K562 (cell line): ENCODE results near the gene LMBR1. TPM values are rescaled to one million over a fixed set of nuclear protein-coding genes. Genes with fewer than 3 reads are reported as not detected.

Experiments
- AFF1 ChIP-seq, 2 experiments: fragments of 450-650 bp; IDR thresholded peaks; 2 replicates each; pipeline ENCODE4 v1.6.1; 2018; ENCODE audit warnings: mild to moderate bottlenecking in 2 of 2, low read depth in 1 of 2; ENCODE audit not compliant: partially characterized antibody in 2 of 2
- CHD4 ChIP-seq: fragments of 200-600 bp; sonication (generic); IDR thresholded peaks from 3 replicates; pipeline ENCODE4 v1.6.1; 2012; ENCODE audit warnings: low read depth, mild to moderate bottlenecking, mixed read lengths, low read length, inconsistent platforms; ENCODE audit not compliant: insufficient read depth, insufficient replicate concordance, poor library complexity, severe bottlenecking
- DACH1 ChIP-seq: fragments of 450-650 bp; IDR thresholded peaks from 2 replicates; pipeline ENCODE4 v1.6.1; 2018; ENCODE audit not compliant: partially characterized antibody
- HDAC3 ChIP-seq: fragments of 450-650 bp; IDR thresholded peaks from 2 replicates; pipeline ENCODE4 v1.6.1; 2018; ENCODE audit warnings: borderline replicate concordance, mild to moderate bottlenecking, moderate library complexity; ENCODE audit not compliant: partially characterized antibody
- HINFP ChIP-seq: fragments of 450-650 bp; conservative IDR thresholded peaks from 2 replicates; pipeline ENCODE4 v1.6.1; 2016; ENCODE audit warnings: missing genetic modification characterization, low read depth, mild to moderate bottlenecking, control low read depth, missing compliant biosample characterization
- HMGN3 ChIP-seq: IDR thresholded peaks from 2 replicates; pipeline ENCODE4 v1.6.1; 2011; ENCODE audit warnings: borderline replicate concordance, low read depth, mild to moderate bottlenecking, mixed read lengths, low read length; ENCODE audit not compliant: insufficient read length; ENCODE audit errors: extremely low read depth
- SIN3B ChIP-seq: fragments of 450-650 bp; IDR thresholded peaks from 2 replicates; pipeline ENCODE4 v1.6.1; 2017; ENCODE audit warnings: low read depth, mild to moderate bottlenecking, moderate library complexity
- SMAD1 ChIP-seq: fragments of 150-350 bp; IDR thresholded peaks from 2 replicates; pipeline ENCODE4 v1.6.1; 2014; ENCODE audit warnings: low read length, low read depth; ENCODE audit not compliant: partially characterized antibody
- SMARCB1 ChIP-seq: IDR thresholded peaks from 2 replicates; pipeline ENCODE4 v1.6.1; 2011; ENCODE audit warnings: improper control_type of control experiment, low read depth; ENCODE audit not compliant: insufficient read length
- ZBED1 ChIP-seq: IDR thresholded peaks from 2 replicates; pipeline ENCODE4 v1.6.1; 2014
- ZBTB11 ChIP-seq, 3 experiments: fragments of 200-800 bp in 1 of 3; fragments of 250-450 bp in 1 of 3; fragments of 450-650 bp in 1 of 3; sonication (Bioruptor Pico) in 1 of 3; sonication (Bioruptor generic) in 1 of 3; formaldehyde crosslinking in 1 of 3; IDR thresholded peaks; 2 replicates each; pipeline versions ENCODE4 v1.6.1 to v1.8.0; 2016 to 2022; ENCODE audit warnings: mild to moderate bottlenecking in 2 of 3, missing genetic modification characterization in 2 of 3, missing compliant biosample characterization in 1 of 3, moderate library complexity in 1 of 3
- ZNF740 ChIP-seq, 3 experiments: fragments of 200-800 bp in 1 of 3; sonication (Bioruptor generic) in 1 of 3; sonication (generic) in 1 of 3; formaldehyde crosslinking in 1 of 3; IDR thresholded peaks; 2 replicates each; pipeline versions ENCODE4 v1.6.1 to v1.8.0; 2016 to 2022; ENCODE audit warnings: mild to moderate bottlenecking in 2 of 3, missing compliant biosample characterization in 2 of 3, missing genetic modification characterization in 2 of 3, missing genetic modification reagents in 1 of 3
- polyA plus RNA-seq, 8 experiments: library from polyadenylated mRNA; depleted of rRNA in 4 of 8; stranded (reverse) in 5 of 8; unstranded in 3 of 8; fragments of >200 nt; fragmentation: Nextera tagmentation in 2 of 8; fragmentation: Illumina TruSeq in 1 of 8; extraction: Ambion mirVana in 2 of 8; extraction: Trizol in 1 of 8; gene quantifications; 2 replicates each; pipeline versions ENCODE4 v1.2.1 to v1.2.3, GENCODE V29; 2011 to 2014; ENCODE audit warnings: inconsistent platforms in 1 of 8, missing spikeins in 1 of 8
- total RNA-seq, 7 experiments: library from RNA; depleted of rRNA in 6 of 7; stranded (reverse); fragments of >200 nt in 6 of 7; fragmentation: Illumina TruSeq in 2 of 7; extraction: Trizol in 2 of 7; gene quantifications; 2 replicates each; pipeline versions ENCODE4 v1.2.1 to v1.2.3, GENCODE V29; 2011 to 2021; ENCODE audit warnings: low replicate concordance in 1 of 7

The LMBR1 gene
- total and polyA plus RNA-seq, 9 of the 15 experiments (the other 6 are each of a cell fraction or from before 2014, with no cell fraction given) = 7.7 to 90.0 (median 59.9) TPM

- TF ChIP-seq AFF1 (IDR thresholded peaks at IDR 0.05; ENCODE audit: low read depth in 1 of 2, partially characterized antibody in 2 of 2) (no peak), SIN3B (no peak; the same call in 1 of the 2 replicates), SMARCB1 (no peak), DACH1 (peak; percentile 37), HINFP (no peak), SMAD1 (peak; percentile 13), ZBED1 (no peak), ZBTB11 (CRISPR knock-in tag; IDR thresholded peaks at IDR 0.05) (peak in 1 of 3 experiments; percentile 95; a peak in 2 of 6 replicates), ZNF740 (CRISPR knock-in tag; IDR thresholded peaks at IDR 0.05) (no peak), ZNF740 (tag; IDR thresholded peaks at IDR 0.05) (0 out of 4 replicates have a peak, but pooled peaks of 1 of the 2 experiments have one; percentile 46), HMGN3 (peak; percentile 53), HDAC3 (no peak), CHD4 (no peak)
Observed at GRCh38 chr7:156640257-156640948, 252.6 kb downstream of the LMBR1 start, which contains the start of gene RNF32 (continued).
